HG03442 (cell line): ENCODE measurements around the gene LMNTD2.

Source experiments
- ATAC-seq: cut with Tn5 transposase; IDR thresholded peaks from one replicate; pipeline ENCODE4 v1.9.1; 2021; ENCODE audit warnings: mild to moderate bottlenecking, moderate library complexity; ENCODE audit not compliant: unreplicated experiment

LMNTD2 gene

GRCh38 chr11:554428-555226, 5.9 kb downstream of the LMNTD2 start:
- peak; percentile 49 for ATAC-seq

GRCh38 chr11:553988-554340, 6.6 kb downstream of the LMNTD2 start:
- no peak for ATAC-seq

GRCh38 chr11:553083-553987, 7.2 kb downstream of the LMNTD2 start:
- ATAC-seq = no peak

GRCh38 chr11:551596-551995, 8.9 kb downstream of the LMNTD2 start:
- no peak for ATAC-seq

GRCh38 chr11:551131-551530, 9.4 kb downstream of the LMNTD2 start:
- no peak for ATAC-seq

GRCh38 chr11:550746-551085, 9.8 kb downstream of the LMNTD2 start:
- ATAC-seq = no peak

GRCh38 chr11:550021-550745, 10.4 kb downstream of the LMNTD2 start:
- ATAC-seq = no peak

- no peak for ATAC-seq
Measured at GRCh38 chr11:548700-549603, 11.6 kb downstream of the LMNTD2 start.

GRCh38 chr11:545171-545570, 15.4 kb downstream of the LMNTD2 start:
- ATAC-seq = no peak

GRCh38 chr11:544817-545166, 15.7 kb downstream of the LMNTD2 start:
- ATAC-seq = no peak

- no peak for ATAC-seq
Measured at GRCh38 chr11:541433-541885, 19.1 kb downstream of the LMNTD2 start.

GRCh38 chr11:540583-541432, 19.7 kb downstream of the LMNTD2 start:
- ATAC-seq = no peak

- ATAC-seq = no peak
Measured at GRCh38 chr11:539971-540481, 20.5 kb downstream of the LMNTD2 start.

- no peak for ATAC-seq
Measured at GRCh38 chr11:538431-539051, 22.0 kb downstream of the LMNTD2 start.

- ATAC-seq = no peak
Measured at GRCh38 chr11:537622-538430, 22.7 kb downstream of the LMNTD2 start.

GRCh38 chr11:536841-537621, 23.5 kb downstream of the LMNTD2 start, which contains the start of gene LRRC56:
Gene LRRC56 (plus strand): TSS chr11:537527. CDS start chr11:540685, 3,158 bp downstream.
- ATAC-seq = peak; percentile 53
